ENCODE data around the gene KCP.
A peak's percentile ranks its signal among the peaks of the same experiment; 100 is the strongest.

DNA sequence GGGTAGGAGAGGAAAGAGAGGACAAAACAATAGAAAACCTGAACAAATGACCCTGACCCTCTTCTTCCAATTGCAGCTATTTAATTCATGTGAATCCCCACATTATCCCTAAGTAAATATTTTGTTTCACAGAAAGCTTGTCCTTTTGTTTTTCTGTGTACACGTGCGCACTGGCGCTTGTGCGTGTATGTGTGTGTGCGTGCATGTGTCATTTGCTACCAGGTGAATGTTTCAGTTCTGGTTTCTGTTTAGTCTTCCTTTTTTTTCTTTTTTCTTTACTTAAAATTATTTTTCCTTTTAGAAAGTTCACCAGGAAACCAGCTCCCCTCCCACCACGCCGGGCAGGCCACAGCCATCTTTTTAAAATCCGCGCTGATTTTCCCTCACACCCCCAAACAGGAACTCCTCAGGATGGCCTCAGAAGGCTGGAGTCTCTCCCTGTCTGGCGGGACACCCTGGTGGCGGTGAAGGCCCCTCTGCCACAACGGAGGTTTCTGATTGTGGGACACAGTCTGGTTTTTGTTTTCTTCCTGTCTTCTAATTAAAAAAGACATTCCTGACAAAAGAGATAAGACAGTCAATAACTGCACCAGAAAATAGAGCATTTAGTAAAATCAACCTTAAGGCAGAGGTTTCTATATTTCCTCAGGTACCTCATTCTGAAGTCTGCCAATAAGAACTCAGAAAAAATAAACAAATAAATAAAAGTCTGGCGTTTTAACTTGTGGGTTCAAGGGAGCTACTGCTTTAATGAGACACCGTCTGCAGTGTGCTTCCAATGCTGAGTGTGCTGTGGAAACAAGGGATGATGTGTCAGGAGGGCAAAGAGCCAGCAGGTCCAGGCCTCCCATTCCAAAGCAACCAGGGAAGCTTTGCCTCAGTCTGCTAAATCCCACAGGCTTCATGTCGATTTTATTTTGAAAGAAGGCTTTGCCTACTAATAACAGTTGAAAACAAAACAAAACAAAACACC lies 44.6 kb upstream of the KCP start:
- TF ChIP-seq GATA3 (IDR thresholded peaks at IDR 0.05; ENCODE audit: low read depth, low read length), result peak; percentile 83
- peak; percentile 84 for TF ChIP-seq GATA2 (IDR thresholded peaks at IDR 0.05; ENCODE audit: low read depth, low read length)
